ENCODE measurements around the gene GRK7.

DNA sequence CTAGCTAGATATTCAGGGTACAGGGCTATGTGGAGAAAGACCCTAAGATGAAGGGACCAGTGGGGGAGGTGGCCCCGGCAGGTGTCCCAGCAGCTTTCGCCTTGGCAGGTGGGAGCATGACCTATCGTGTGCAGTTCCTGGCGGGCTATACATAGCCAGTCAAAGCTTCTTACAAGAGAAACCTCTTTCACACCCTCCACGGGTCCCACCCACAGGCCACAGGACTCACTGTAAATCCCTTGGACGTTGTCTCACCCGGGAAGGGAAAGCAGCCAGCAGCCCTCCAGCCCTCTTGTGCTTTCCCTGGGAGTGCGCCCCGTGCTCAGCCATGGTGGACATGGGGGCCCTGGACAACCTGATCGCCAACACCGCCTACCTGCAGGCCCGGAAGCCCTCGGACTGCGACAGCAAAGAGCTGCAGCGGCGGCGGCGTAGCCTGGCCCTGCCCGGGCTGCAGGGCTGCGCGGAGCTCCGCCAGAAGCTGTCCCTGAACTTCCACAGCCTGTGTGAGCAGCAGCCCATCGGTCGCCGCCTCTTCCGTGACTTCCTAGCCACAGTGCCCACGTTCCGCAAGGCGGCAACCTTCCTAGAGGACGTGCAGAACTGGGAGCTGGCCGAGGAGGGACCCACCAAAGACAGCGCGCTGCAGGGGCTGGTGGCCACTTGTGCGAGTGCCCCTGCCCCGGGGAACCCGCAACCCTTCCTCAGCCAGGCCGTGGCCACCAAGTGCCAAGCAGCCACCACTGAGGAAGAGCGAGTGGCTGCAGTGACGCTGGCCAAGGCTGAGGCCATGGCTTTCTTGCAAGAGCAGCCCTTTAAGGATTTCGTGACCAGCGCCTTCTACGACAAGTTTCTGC, 15.0 kb downstream of the GRK7 start:
- TF ChIP-seq, protein P1, sequence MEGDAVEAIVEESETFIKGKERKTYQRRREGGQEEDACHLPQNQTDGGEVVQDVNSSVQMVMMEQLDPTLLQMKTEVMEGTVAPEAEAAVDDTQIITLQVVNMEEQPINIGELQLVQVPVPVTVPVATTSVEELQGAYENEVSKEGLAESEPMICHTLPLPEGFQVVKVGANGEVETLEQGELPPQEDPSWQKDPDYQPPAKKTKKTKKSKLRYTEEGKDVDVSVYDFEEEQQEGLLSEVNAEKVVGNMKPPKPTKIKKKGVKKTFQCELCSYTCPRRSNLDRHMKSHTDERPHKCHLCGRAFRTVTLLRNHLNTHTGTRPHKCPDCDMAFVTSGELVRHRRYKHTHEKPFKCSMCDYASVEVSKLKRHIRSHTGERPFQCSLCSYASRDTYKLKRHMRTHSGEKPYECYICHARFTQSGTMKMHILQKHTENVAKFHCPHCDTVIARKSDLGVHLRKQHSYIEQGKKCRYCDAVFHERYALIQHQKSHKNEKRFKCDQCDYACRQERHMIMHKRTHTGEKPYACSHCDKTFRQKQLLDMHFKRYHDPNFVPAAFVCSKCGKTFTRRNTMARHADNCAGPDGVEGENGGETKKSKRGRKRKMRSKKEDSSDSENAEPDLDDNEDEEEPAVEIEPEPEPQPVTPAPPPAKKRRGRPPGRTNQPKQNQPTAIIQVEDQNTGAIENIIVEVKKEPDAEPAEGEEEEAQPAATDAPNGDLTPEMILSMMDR (IDR thresholded peaks at IDR 0.05) = no peak
- TF ChIP-seq POLR2AphosphoS5 (IDR thresholded peaks at IDR 0.05) (no peak), POLR2A (IDR thresholded peaks at IDR 0.05) (no peak)

Measured in stomach (tissue), 4 donors.